GM19240 (cell line): ENCODE data around the gene FANCM.
A peak's percentile ranks its signal among the peaks of the same experiment; 100 is the strongest.

Experiments used
- DNase-seq: peaks from one replicate; pipeline ENCODE4 v3.0.0; 2011; ENCODE audit warnings: low spot score; ENCODE audit not compliant: insufficient read length

FANCM gene, protein sequence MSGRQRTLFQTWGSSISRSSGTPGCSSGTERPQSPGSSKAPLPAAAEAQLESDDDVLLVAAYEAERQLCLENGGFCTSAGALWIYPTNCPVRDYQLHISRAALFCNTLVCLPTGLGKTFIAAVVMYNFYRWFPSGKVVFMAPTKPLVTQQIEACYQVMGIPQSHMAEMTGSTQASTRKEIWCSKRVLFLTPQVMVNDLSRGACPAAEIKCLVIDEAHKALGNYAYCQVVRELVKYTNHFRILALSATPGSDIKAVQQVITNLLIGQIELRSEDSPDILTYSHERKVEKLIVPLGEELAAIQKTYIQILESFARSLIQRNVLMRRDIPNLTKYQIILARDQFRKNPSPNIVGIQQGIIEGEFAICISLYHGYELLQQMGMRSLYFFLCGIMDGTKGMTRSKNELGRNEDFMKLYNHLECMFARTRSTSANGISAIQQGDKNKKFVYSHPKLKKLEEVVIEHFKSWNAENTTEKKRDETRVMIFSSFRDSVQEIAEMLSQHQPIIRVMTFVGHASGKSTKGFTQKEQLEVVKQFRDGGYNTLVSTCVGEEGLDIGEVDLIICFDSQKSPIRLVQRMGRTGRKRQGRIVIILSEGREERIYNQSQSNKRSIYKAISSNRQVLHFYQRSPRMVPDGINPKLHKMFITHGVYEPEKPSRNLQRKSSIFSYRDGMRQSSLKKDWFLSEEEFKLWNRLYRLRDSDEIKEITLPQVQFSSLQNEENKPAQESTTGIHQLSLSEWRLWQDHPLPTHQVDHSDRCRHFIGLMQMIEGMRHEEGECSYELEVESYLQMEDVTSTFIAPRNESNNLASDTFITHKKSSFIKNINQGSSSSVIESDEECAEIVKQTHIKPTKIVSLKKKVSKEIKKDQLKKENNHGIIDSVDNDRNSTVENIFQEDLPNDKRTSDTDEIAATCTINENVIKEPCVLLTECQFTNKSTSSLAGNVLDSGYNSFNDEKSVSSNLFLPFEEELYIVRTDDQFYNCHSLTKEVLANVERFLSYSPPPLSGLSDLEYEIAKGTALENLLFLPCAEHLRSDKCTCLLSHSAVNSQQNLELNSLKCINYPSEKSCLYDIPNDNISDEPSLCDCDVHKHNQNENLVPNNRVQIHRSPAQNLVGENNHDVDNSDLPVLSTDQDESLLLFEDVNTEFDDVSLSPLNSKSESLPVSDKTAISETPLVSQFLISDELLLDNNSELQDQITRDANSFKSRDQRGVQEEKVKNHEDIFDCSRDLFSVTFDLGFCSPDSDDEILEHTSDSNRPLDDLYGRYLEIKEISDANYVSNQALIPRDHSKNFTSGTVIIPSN (N-terminal part only)

GRCh38 chr14:45135659-45136395 lies at the start of gene FANCM:
FANCM (plus strand) TSS chr14:45135930; CDS start chr14:45136032, 102 bp downstream.
- DNase-seq, result peak; percentile 41

GRCh38 chr14:45089813-45090212 lies 45.9 kb upstream of the FANCM start:
- DNase-seq, result no peak

DNA sequence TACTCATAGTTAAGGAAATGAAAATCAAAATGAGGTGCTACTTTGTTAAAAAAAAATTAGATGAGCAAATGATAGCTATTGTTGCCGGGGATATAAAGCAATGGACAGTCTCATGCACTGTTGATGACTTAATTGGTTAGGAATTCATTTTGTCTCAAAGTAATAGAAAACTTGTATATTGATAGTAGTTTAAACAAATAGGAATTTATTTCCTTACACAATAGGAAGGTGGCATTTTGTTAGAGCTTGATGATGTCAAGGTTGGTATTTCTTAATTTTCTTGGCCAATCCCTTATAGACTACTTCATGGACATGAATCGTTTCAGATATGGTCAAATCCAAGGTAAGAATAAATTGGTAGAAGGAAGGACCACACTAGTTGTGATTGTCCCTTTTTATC lies 44.0 kb upstream of the FANCM start:
- DNase-seq, result no peak

- DNase-seq, result no peak
These were observed 41.5 kb upstream of the FANCM start for GRCh38 chr14:45094275-45094674.

- DNase-seq, result no peak
These were observed 40.6 kb upstream of the FANCM start for GRCh38 chr14:45095143-45095542.

DNA sequence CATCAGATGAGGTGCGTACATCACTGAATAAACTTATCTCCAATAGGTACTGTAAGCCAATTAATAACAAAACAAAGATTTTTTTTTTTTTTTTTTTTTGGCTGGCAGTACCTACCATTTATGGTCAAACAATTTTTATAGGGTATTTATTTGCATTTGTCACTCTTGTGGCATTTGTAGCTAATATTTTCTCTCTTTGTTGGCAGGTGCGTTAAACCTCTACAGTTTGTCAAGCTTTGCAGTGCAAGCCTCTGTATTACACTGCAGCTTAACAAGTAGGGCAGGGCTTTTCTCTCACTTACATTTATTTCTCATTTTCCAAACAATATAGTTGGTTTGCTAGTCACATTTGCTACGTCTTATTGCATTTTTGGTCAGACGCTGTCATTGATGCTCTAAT lies 39.5 kb upstream of the FANCM start:
- no peak for DNase-seq

DNA sequence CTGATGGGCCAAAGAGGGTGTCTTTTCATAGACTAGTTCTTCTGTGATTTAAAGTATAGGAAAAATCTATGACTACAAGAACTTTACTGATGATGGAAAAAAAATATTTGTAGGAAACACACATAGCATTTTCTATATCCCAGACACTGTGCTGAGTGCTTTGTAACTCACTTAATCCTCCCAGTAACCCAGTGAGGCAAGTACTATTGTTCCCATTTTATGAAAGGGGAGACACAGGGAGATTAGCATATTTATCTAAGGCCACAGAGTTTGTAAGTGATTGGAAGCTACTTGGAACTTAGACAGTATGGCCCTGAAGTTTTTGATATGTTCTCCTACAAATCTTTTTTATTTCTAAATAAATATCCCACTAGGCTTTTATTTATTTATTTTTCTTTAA lies 31.9 kb upstream of the FANCM start:
- DNase-seq, result no peak

GRCh38 chr14:45104561-45104960 lies 31.2 kb upstream of the FANCM start:
- no peak for DNase-seq

GRCh38 chr14:45112896-45113781 lies 22.6 kb upstream of the FANCM start:
- no peak for DNase-seq

DNA sequence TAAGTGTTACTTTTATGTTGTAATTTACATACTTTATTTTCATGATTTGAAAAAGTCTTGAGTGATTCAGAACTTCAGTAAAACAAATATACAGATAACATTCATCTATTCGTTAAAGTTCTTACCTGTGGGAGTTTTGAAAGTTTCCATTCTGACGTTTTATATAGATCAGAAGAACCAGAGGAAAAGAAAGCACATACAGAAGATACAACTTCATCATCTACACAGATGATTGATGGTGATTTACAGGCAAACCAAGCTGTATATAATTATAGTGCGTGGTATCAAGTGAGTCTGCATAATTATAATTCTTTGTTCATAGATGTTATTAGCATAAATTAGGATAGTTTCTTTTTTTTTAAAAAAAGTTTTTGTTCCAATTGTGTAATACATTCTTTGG lies 21.4 kb upstream of the FANCM start:
- no peak for DNase-seq

- no peak for DNase-seq
These were observed 17.1 kb upstream of the FANCM start for GRCh38 chr14:45118594-45118993.

DNA sequence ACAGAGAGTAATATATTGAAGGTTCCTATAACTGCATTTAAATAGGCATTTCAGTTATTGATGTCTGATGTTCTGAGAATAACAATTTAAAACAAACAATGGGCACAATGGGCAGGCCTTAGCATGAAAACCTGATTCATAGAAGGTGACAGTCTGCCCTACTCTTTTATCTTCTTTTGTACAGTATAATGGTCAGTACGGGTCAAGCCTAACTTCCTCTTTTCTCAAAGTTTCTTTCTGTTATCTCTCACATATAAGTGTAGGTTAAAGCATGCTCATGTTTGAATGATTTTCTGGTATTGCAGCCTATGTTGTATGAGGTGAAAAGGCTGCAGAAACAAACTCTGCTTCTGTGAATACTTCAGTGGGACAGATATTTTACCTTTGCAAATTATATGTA lies 15.6 kb upstream of the FANCM start:
- DNase-seq, result no peak

- DNase-seq, result no peak
These were observed 12.5 kb upstream of the FANCM start for GRCh38 chr14:45123271-45123670.

GRCh38 chr14:45125754-45126153 lies 10.0 kb upstream of the FANCM start:
- no peak for DNase-seq

DNA sequence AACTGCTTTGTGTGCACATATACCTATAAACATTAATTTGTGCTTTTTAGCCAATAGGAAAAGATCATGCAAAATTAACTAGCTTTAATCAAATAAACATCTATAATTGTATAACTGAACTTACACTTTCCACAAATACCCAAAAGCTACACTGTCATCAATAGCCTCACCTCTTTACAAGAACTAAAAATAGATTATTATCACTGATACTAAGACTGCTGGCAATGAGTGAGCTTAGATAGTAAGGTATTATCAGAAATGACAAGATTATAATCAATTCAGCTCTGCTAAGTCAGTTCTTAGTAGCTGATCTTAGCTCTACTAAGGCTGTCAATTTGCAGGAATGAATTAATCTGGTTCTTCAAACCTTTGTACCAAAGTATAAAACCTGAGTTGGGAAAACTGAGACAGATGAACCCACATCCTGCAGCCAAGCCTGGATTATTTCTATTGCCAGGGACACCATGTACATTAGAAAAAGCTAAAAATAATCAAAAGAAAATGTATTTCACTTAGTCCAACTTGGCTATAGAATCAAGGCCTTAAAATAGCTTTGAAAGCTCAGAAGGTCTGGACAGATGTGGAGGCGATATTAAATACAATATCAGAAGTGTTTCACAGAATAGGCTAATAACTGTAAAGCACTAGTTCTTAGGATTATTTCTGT lies 6.6 kb upstream of the FANCM start:
- no peak for DNase-seq

DNA sequence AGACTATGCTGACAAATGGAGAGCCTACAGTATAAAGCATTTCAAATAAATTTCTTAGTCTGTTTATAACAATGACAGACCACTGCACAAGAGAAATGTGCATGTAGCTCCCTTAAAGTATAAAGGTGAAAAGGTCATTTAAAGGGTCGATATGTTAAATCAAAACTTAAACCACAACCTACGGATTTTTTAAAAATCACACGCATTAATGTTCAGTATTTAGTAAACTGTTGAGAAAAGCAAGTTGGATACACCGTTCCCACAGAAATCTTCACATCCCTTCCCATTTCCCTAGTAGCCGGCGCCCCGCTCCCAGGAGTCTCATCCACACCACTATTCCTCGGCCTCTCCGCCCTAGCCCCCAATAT lies 2.1 kb upstream of the FANCM start:
- no peak for DNase-seq

- peak; percentile 79 for DNase-seq
These were observed 1.4 kb upstream of the FANCM start, which contains the start of gene FKBP3 for GRCh38 chr14:45134051-45134958. FKBP3 (minus strand) TSS chr14:45134481; CDS start chr14:45134456, 25 bp downstream.

DNA sequence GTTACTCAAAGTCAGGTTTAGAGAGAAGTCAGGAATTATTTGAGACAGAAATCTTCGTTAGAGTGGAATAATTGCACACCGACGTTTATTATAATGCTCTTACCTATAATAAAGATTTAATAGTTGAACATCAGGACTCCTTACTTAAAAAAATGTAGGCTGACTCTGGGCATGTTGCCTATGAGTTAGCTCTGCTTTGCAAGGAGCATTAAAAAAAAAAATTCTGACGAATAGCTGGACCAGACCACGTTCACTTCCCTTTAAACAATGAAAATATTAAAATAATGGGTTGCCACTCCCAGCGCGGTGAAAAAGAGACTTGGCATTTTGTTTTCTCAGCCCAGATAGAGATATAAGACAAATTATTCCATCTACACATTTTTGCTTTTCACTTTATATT lies 574 bp upstream of the FANCM start:
- no peak for DNase-seq
